IMR-90 (cell line): ENCODE results near the gene KDSR.

ENCODE experiments used
- CHD1 ChIP-seq: IDR thresholded peaks from 2 replicates; pipeline ENCODE4 v1.6.1; 2012; ENCODE audit warnings: low read depth, low read length, improper control_type of control experiment
- CTCF ChIP-seq: conservative IDR thresholded peaks from 2 replicates; pipeline ENCODE4 v1.5.1; 2012; ENCODE audit warnings: mild to moderate bottlenecking, low read depth, low read length, improper control_type of control experiment
- ELK1 ChIP-seq: fragments of 150-350 bp; IDR thresholded peaks from 2 replicates; pipeline ENCODE4 v1.6.1; 2016; ENCODE audit warnings: low read depth, mild to moderate bottlenecking, low read length, moderate library complexity, borderline replicate concordance
- MAZ ChIP-seq: IDR thresholded peaks from 2 replicates; pipeline ENCODE4 v1.6.1; 2012; ENCODE audit warnings: low read depth, mild to moderate bottlenecking, low read length, improper control_type of control experiment, moderate library complexity, borderline replicate concordance
- MXI1 ChIP-seq: IDR thresholded peaks from 2 replicates; pipeline ENCODE4 v1.6.1; 2012; ENCODE audit warnings: low read depth, mild to moderate bottlenecking, low read length, moderate library complexity, borderline replicate concordance
- NFE2L2 ChIP-seq: fragments of 150-350 bp; IDR thresholded peaks from 2 replicates; pipeline ENCODE4 v1.6.1; 2016; ENCODE audit warnings: low read depth, mild to moderate bottlenecking, low read length
- POLR2A ChIP-seq: IDR thresholded peaks from 2 replicates; pipeline ENCODE4 v1.6.1; 2012; ENCODE audit warnings: mild to moderate bottlenecking, low read depth, low read length
- RFX5 ChIP-seq: IDR thresholded peaks from 2 replicates; pipeline ENCODE4 v1.8.0; 2012; ENCODE audit warnings: low read depth, mild to moderate bottlenecking, low read length, moderate library complexity
- USF2 ChIP-seq: fragments of 150-350 bp; IDR thresholded peaks from 2 replicates; pipeline ENCODE4 v1.6.1; 2017; ENCODE audit warnings: mild to moderate bottlenecking, antibody characterized with exemption, low read length, low read depth

GRCh38 chr18:63402246-63403162 lies 35.5 kb upstream of the KDSR start:
- TF ChIP-seq CTCF (no peak), ELK1 (no peak), POLR2A (no peak), NFE2L2 (no peak), MAZ (no peak), USF2 (no peak), CHD1 (no peak), MXI1 (no peak), RFX5 (no peak)
